GM23338 (cell line): ENCODE data around the gene CDKN1A.

ENCODE experiments used
- CREB1 ChIP-seq: fragments of 250-450 bp; sonication (Bioruptor Pico); IDR thresholded peaks from 2 replicates; pipeline ENCODE4 v1.5.0; 2020; ENCODE audit warnings: low read depth, mild to moderate bottlenecking, moderate library complexity
- CTCF ChIP-seq, 2 experiments: fragments of 200-600 bp in 1 of 2; sonication (generic) in 1 of 2; conservative IDR thresholded peaks; 2 replicates each; pipeline versions ENCODE4 v1.5.1 to v1.6.1; 2016 to 2017; ENCODE audit warnings: antibody characterized with exemption in 2 of 2, low read depth in 2 of 2, mild to moderate bottlenecking in 2 of 2, moderate library complexity in 1 of 2
- ETS1 ChIP-seq: IDR thresholded peaks from 2 replicates; pipeline ENCODE4 v1.6.1; 2016; ENCODE audit warnings: antibody characterized with exemption
- EZH2 ChIP-seq: fragments of 200-600 bp; sonication (generic); IDR thresholded peaks from one replicate; pipeline ENCODE4 v1.8.0; 2017; ENCODE audit warnings: antibody characterized with exemption, mild to moderate bottlenecking, low read depth; ENCODE audit not compliant: unreplicated experiment
- EZH2phosphoT487 ChIP-seq: fragments of 200-600 bp; sonication (generic); IDR thresholded peaks from one replicate; pipeline ENCODE4 v1.8.1; 2018; ENCODE audit warnings: antibody characterized with exemption; ENCODE audit not compliant: unreplicated experiment
- JUNB ChIP-seq: IDR thresholded peaks from one replicate; pipeline ENCODE4 v1.6.1; 2016; ENCODE audit warnings: antibody characterized with exemption; ENCODE audit not compliant: unreplicated experiment
- POLR2AphosphoS5 ChIP-seq: IDR thresholded peaks from 2 replicates; pipeline ENCODE4 v1.6.1; 2016; ENCODE audit warnings: antibody characterized with exemption, low read depth
- REST ChIP-seq: IDR thresholded peaks from one replicate; pipeline ENCODE4 v1.6.1; 2018; ENCODE audit warnings: antibody characterized with exemption; ENCODE audit not compliant: unreplicated experiment
- STAT1 ChIP-seq: IDR thresholded peaks from one replicate; pipeline ENCODE4 v1.6.1; 2016; ENCODE audit warnings: antibody characterized with exemption; ENCODE audit not compliant: unreplicated experiment
- ZNF114 ChIP-seq: fragments of 250-450 bp; sonication (Bioruptor Pico); IDR thresholded peaks from 2 replicates; pipeline ENCODE4 v1.5.0; 2020; ENCODE audit warnings: mild to moderate bottlenecking, moderate library complexity
- ZNF331 ChIP-seq: fragments of 250-450 bp; sonication (Bioruptor Pico); IDR thresholded peaks from 2 replicates; pipeline ENCODE4 v1.5.0; 2020; ENCODE audit warnings: low read depth, mild to moderate bottlenecking, moderate library complexity

- TF ChIP-seq EZH2phosphoT487: no peak
- TF ChIP-seq CTCF (conservative IDR thresholded peaks at IDR 0.05; ENCODE audit: low read depth in 2 of 2): no peak
- no peak for TF ChIP-seq JUNB
- TF ChIP-seq EZH2: no peak
- TF ChIP-seq STAT1: no peak
- TF ChIP-seq POLR2AphosphoS5: no peak
- no peak for TF ChIP-seq ETS1
- no peak for TF ChIP-seq REST
- TF ChIP-seq CREB1 (CRISPR knock-in tag): no peak
- TF ChIP-seq ZNF331 (CRISPR knock-in tag): no peak
- no peak for TF ChIP-seq ZNF114 (CRISPR knock-in tag)
Observed at GRCh38 chr6:36634317-36635108, 44.0 kb upstream of the CDKN1A start.
